Left ventricle myocardium inferior (tissue), 1 donor: Measurements from ENCODE around the gene LRIF1. TPM values are rescaled to one million over a fixed set of nuclear protein-coding genes. Genes with fewer than 3 reads are reported as not detected.

ENCODE experiments used
- DNase-seq: peaks from one replicate; pipeline ENCODE4 v3.0.0-alpha.2; 2020
- H3K27ac ChIP-seq: fragments of 200-600 bp; replicated peaks from 2 replicates; pipeline ENCODE4 v1.8.0; 2021
- H3K27me3 ChIP-seq: fragments of 200-600 bp; 2 replicates; pipeline ENCODE4 v1.8.0; 2021; ENCODE audit warnings: low read depth
- H3K36me3 ChIP-seq: fragments of 200-600 bp; 2 replicates; pipeline ENCODE4 v1.8.0; 2021
- H3K4me1 ChIP-seq: fragments of 200-600 bp; 2 replicates; pipeline ENCODE4 v1.8.0; 2021
- H3K4me3 ChIP-seq: fragments of 200-600 bp; 2 replicates; pipeline ENCODE4 v1.8.0; 2021; ENCODE audit warnings: mild to moderate bottlenecking, moderate library complexity
- H3K9me3 ChIP-seq: fragments of 200-600 bp; replicated peaks from 2 replicates; pipeline ENCODE4 v1.8.0; 2021
- CTCF ChIP-seq: fragments of 200-600 bp; IDR thresholded peaks from 2 replicates; pipeline ENCODE4 v1.8.0; 2021; ENCODE audit warnings: antibody characterized with exemption, mild to moderate bottlenecking, borderline replicate concordance
- intact Hi-C: fragments of 100-400 bp; cut with micrococcal nuclease; formaldehyde crosslinking; loops from one replicate; pipeline ENCODE4 v1.11.0; 2022
- total RNA-seq: library from RNA; stranded (reverse); fragmentation: NEBNext Ultra II Directional; extraction: Animal tissue kit (Norgen Biotek cat#: 25700); gene quantifications from one replicate; pipeline ENCODE4 v1.2.1, GENCODE V29; 2021
- donor health status: DM: no; HTN: yes; CAD: no; lungs with severe emphysema.

The LRIF1 gene
- total RNA-seq, 1 donor from 2014 or later, result 14.9 TPM

- H3K27me3 ChIP-seq, result no peaks in the 10 kb centered on the region
- DNase-seq, result no peak
- no peak for TF ChIP-seq CTCF
- intact Hi-C loops, result no loop called here
- H3K4me1 ChIP-seq, result no peaks in the 10 kb centered on the region
- H3K9me3 ChIP-seq, result peaks cover 23% of the 10 kb centered on the region
- H3K27ac ChIP-seq, result no peak overlapping the region
- H3K4me3 ChIP-seq, result no peak overlapping the region
- H3K36me3 ChIP-seq, result no peaks in the 10 kb centered on the region
Observed at GRCh38 chr1:110916274-110916668, 47.5 kb downstream of the LRIF1 start.

DNA sequence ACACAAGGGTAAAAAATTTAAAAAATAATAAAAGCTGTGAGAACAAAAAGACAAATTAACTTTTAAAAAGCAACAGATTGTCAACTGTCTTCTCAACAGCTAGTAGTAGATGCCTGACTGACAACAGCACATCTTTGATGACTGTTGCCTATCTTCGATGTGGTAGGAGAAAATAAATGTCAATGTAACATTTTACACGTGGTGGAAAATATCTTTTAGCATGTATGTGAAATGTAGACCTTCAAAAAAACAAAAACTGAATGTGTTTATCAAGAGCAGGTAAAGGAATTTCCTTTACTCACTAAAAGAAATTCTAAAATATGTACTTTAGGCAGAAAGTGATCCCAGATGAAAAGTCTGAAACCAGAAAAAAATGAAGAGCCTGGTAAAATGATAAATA lies 47.9 kb downstream of the LRIF1 start:
- no peaks in the 10 kb centered on the region for H3K36me3 ChIP-seq
- intact Hi-C loops, result no loop called here
- TF ChIP-seq CTCF, result no peak
- H3K27ac ChIP-seq, result no peak overlapping the region
- H3K27me3 ChIP-seq, result no peaks in the 10 kb centered on the region
- peaks cover 23% of the 10 kb centered on the region for H3K9me3 ChIP-seq
- no peak overlapping the region for H3K4me3 ChIP-seq
- H3K4me1 ChIP-seq, result no peaks in the 10 kb centered on the region
- no peak for DNase-seq

DNA sequence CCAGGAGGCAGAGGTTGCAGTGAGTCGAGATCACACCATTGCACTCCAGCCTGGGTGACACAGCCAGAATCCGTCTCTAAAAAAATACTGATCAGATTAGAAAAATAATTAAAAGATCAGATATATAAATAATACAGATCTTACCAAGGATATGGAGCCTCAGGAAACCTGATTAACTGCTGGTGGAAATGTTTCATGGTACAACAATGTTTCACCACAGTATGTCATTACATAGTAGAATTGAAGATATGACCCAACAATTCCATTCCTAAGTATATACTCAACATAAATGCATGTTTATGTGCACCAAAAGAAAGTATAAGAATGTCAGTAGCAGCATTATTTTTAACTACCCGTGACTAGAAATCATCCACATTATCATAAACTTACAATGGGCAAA lies 49.0 kb downstream of the LRIF1 start:
- Histone ChIP-seq H3K27me3 (no peaks in the 10 kb centered on the region), H3K4me1 (no peaks in the 10 kb centered on the region), H3K27ac (no peak overlapping the region), H3K9me3 (peaks cover 23% of the 10 kb centered on the region), H3K4me3 (no peak overlapping the region), H3K36me3 (no peaks in the 10 kb centered on the region)
- no peak for TF ChIP-seq CTCF
- intact Hi-C loops, result no loop called here
- DNase-seq, result no peak

DNA sequence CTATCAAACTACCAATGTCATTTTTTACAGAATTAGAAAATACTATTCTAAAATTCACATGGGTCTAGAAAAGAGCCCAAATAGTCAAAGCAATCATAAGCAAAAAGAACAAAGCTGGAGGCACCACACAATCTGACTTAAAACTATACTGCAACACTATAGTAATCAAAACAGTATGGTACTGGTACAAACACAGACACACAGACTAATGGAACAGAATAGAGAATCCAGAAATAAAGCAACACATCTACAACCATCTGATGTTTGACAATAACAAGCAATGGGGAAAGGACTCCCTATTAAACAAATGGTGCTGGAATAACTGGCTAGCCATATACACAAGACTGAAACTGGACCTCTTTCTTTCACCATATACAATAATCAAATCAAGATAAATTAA lies 50.9 kb downstream of the LRIF1 start:
- no peaks in the 10 kb centered on the region for H3K36me3 ChIP-seq
- intact Hi-C loops, result no loop called here

GRCh38 chr1:110903853-110904500 lies 59.7 kb downstream of the LRIF1 start:
- no peak for TF ChIP-seq CTCF
- Histone ChIP-seq H3K9me3 (no peaks in the 10 kb centered on the region), H3K4me3 (no peak overlapping the region), H3K4me1 (no peaks in the 10 kb centered on the region), H3K36me3 (no peaks in the 10 kb centered on the region), H3K27me3 (peaks cover 5% of the 10 kb centered on the region), H3K27ac (no peak overlapping the region)
- no peak for DNase-seq
- intact Hi-C loops, result no loop called here

More for the DNA sequence above, 50.9 kb downstream of the LRIF1 start:
- Histone ChIP-seq H3K27ac (no peak overlapping the region), H3K27me3 (no peaks in the 10 kb centered on the region), H3K4me3 (no peak overlapping the region), H3K4me1 (no peaks in the 10 kb centered on the region), H3K9me3 (peaks cover 23% of the 10 kb centered on the region)
- no peak for DNase-seq
- TF ChIP-seq CTCF, result no peak
